ENCODE measurements around the gene KCNJ5. TPM values are rescaled to one million over a fixed set of nuclear protein-coding genes. Genes with fewer than 3 reads are reported as not detected.

The KCNJ5 gene
- total RNA-seq, 1 donor from 2014 or later, result 1.5 TPM

- no peak for DNase-seq (ENCODE audit: extremely low spot score in 2 of 2)
- Histone ChIP-seq H3K36me3 (no peaks in the 10 kb centered on the region), H3K27ac (no peak overlapping the region), H3K9me3 (no peaks in the 10 kb centered on the region), H3K27me3 (no peaks in the 10 kb centered on the region), H3K4me3 (no peak overlapping the region), H3K4me1 (peaks cover 14% of the 10 kb centered on the region)
- intact Hi-C loops (cut with DNase I), result no loop called here
- TF ChIP-seq, protein P1, sequence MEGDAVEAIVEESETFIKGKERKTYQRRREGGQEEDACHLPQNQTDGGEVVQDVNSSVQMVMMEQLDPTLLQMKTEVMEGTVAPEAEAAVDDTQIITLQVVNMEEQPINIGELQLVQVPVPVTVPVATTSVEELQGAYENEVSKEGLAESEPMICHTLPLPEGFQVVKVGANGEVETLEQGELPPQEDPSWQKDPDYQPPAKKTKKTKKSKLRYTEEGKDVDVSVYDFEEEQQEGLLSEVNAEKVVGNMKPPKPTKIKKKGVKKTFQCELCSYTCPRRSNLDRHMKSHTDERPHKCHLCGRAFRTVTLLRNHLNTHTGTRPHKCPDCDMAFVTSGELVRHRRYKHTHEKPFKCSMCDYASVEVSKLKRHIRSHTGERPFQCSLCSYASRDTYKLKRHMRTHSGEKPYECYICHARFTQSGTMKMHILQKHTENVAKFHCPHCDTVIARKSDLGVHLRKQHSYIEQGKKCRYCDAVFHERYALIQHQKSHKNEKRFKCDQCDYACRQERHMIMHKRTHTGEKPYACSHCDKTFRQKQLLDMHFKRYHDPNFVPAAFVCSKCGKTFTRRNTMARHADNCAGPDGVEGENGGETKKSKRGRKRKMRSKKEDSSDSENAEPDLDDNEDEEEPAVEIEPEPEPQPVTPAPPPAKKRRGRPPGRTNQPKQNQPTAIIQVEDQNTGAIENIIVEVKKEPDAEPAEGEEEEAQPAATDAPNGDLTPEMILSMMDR (IDR thresholded peaks at IDR 0.05), result no peak
- no peak for TF ChIP-seq POLR2AphosphoS5 (IDR thresholded peaks at IDR 0.05; ENCODE audit: insufficient read depth in 1 of 2, low read depth in 1 of 2)
- TF ChIP-seq POLR2A (IDR thresholded peaks at IDR 0.05), result no peak
Observed at GRCh38 chr11:128894286-128894681, 3.1 kb downstream of the KCNJ5 start.

DNA sequence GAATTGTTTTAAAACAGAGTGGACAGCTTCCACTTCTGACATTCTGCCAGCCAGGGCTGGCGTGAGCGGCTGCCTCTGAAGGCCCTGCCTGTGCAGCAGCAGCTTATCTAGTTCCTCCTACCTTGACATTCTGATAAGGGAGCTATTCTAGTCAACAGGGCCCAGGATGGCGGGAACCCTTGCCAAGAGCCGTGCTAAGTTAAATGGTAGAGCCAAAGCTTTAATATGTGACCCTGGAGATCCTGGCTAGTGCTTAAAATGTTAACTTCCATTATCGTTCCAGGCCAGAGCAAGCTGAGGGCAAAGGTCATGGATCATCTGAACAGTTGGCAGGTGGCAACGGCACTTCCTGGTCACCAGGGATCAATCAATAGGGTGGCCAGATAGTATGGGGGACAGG, 3.5 kb downstream of the KCNJ5 start:
- H3K36me3 ChIP-seq, result no peaks in the 10 kb centered on the region
- TF ChIP-seq, protein P1 (IDR thresholded peaks at IDR 0.05), result no peak
- TF ChIP-seq POLR2AphosphoS5 (IDR thresholded peaks at IDR 0.05; ENCODE audit: insufficient read depth in 1 of 2, low read depth in 1 of 2) (no peak), POLR2A (IDR thresholded peaks at IDR 0.05) (no peak)
- no peak overlapping the region for H3K27ac ChIP-seq
- no peaks in the 10 kb centered on the region for H3K9me3 ChIP-seq
- no peak overlapping the region for H3K4me3 ChIP-seq
- no peaks in the 10 kb centered on the region for H3K27me3 ChIP-seq
- H3K4me1 ChIP-seq, result peaks cover 14% of the 10 kb centered on the region
- DNase-seq (ENCODE audit: extremely low spot score in 2 of 2), result no peak
- intact Hi-C loops (cut with DNase I), result no loop called here

DNA sequence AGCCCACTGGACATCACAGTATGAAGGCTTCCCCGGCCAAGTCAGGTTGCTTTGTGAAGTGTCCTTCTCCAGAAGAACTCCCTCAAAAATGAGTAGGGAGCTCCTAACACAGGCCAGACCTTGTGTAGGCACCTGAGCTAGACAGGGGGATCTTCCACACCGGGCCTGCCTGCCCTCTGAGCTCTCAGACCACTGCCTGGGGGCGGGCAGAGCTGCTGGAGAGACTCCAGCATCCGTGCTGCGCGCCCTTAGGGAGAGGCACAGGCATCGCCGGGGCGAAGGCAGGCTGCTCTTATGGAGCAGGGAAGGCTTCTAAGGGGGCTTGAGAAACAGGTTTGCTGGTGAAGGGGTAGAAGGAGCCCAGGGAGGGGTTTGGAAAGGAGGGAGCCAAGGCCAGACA, 4.4 kb downstream of the KCNJ5 start:
- peaks cover 10% of the 10 kb centered on the region for H3K4me1 ChIP-seq
- H3K36me3 ChIP-seq, result no peaks in the 10 kb centered on the region
- no peak overlapping the region for H3K27ac ChIP-seq
- no peak for DNase-seq (ENCODE audit: extremely low spot score in 2 of 2)
- H3K9me3 ChIP-seq, result no peaks in the 10 kb centered on the region
- H3K27me3 ChIP-seq, result no peaks in the 10 kb centered on the region
- intact Hi-C loops (cut with DNase I), result no loop called here
- TF ChIP-seq, protein P1 (IDR thresholded peaks at IDR 0.05), result no peak
- no peak for TF ChIP-seq POLR2A (IDR thresholded peaks at IDR 0.05)
- TF ChIP-seq POLR2AphosphoS5 (IDR thresholded peaks at IDR 0.05; ENCODE audit: insufficient read depth in 1 of 2, low read depth in 1 of 2), result no peak
- no peak overlapping the region for H3K4me3 ChIP-seq

- no peaks in the 10 kb centered on the region for H3K27me3 ChIP-seq
- no peak for DNase-seq (ENCODE audit: extremely low spot score in 2 of 2)
- intact Hi-C loops (cut with DNase I), result no loop called here
- H3K27ac ChIP-seq, result no peak overlapping the region
- H3K9me3 ChIP-seq, result no peaks in the 10 kb centered on the region
- H3K4me1 ChIP-seq, result peaks cover 5% of the 10 kb centered on the region
- TF ChIP-seq POLR2AphosphoS5 (IDR thresholded peaks at IDR 0.05; ENCODE audit: insufficient read depth in 1 of 2, low read depth in 1 of 2), result no peak
- TF ChIP-seq POLR2A (IDR thresholded peaks at IDR 0.05), result no peak
- TF ChIP-seq, protein P1 (IDR thresholded peaks at IDR 0.05), result no peak
- H3K36me3 ChIP-seq, result no peaks in the 10 kb centered on the region
- H3K4me3 ChIP-seq, result no peak overlapping the region
Observed at GRCh38 chr11:128896356-128896755, 5.2 kb downstream of the KCNJ5 start.

DNA sequence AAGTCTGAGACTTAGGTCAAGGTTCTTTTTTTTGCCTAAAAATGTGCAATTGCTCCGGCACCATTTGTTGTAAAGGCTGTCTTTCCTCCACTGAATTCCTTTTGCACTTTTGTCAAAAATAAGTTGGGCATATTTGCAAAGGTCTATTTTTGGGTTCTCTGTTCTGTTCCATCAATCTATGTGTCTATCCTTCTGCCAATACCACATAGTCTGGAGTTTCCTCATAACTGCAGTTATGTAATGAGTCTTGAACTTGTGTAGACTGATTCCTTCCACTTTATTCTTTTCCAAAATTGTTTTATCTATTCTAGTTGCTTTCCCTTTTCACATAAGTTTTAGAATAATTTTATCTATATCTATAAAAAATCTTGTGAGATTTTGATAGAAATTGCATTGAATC, 6.7 kb downstream of the KCNJ5 start:
- H3K36me3 ChIP-seq, result no peaks in the 10 kb centered on the region
- peaks cover 5% of the 10 kb centered on the region for H3K4me1 ChIP-seq
- no peak overlapping the region for H3K4me3 ChIP-seq
- H3K9me3 ChIP-seq, result no peaks in the 10 kb centered on the region
- DNase-seq (ENCODE audit: extremely low spot score in 2 of 2), result no peak
- H3K27ac ChIP-seq, result no peak overlapping the region
- no peaks in the 10 kb centered on the region for H3K27me3 ChIP-seq
- TF ChIP-seq POLR2A (IDR thresholded peaks at IDR 0.05), result no peak
- TF ChIP-seq, protein P1 (IDR thresholded peaks at IDR 0.05), result no peak
- no peak for TF ChIP-seq POLR2AphosphoS5 (IDR thresholded peaks at IDR 0.05; ENCODE audit: insufficient read depth in 1 of 2, low read depth in 1 of 2)
- intact Hi-C loops (cut with DNase I), result no loop called here

All from vagina (tissue), 2 donors.